GM23338 (cell line): ENCODE data around the gene SMC1A.

Experiments used
- CREB1 ChIP-seq: fragments of 250-450 bp; sonication (Bioruptor Pico); IDR thresholded peaks from 2 replicates; pipeline ENCODE4 v1.5.0; 2020; ENCODE audit warnings: low read depth, mild to moderate bottlenecking, moderate library complexity
- CTCF ChIP-seq, 2 experiments: fragments of 200-600 bp in 1 of 2; sonication (generic) in 1 of 2; conservative IDR thresholded peaks; 2 replicates each; pipeline versions ENCODE4 v1.5.1 to v1.6.1; 2016 to 2017; ENCODE audit warnings: antibody characterized with exemption in 2 of 2, low read depth in 2 of 2, mild to moderate bottlenecking in 2 of 2, moderate library complexity in 1 of 2
- EZH2 ChIP-seq: fragments of 200-600 bp; sonication (generic); IDR thresholded peaks from one replicate; pipeline ENCODE4 v1.8.0; 2017; ENCODE audit warnings: antibody characterized with exemption, mild to moderate bottlenecking, low read depth; ENCODE audit not compliant: unreplicated experiment
- EZH2phosphoT487 ChIP-seq: fragments of 200-600 bp; sonication (generic); IDR thresholded peaks from one replicate; pipeline ENCODE4 v1.8.1; 2018; ENCODE audit warnings: antibody characterized with exemption; ENCODE audit not compliant: unreplicated experiment
- JUNB ChIP-seq: IDR thresholded peaks from one replicate; pipeline ENCODE4 v1.6.1; 2016; ENCODE audit warnings: antibody characterized with exemption; ENCODE audit not compliant: unreplicated experiment
- POLR2AphosphoS5 ChIP-seq: IDR thresholded peaks from 2 replicates; pipeline ENCODE4 v1.6.1; 2016; ENCODE audit warnings: antibody characterized with exemption, low read depth
- REST ChIP-seq: IDR thresholded peaks from one replicate; pipeline ENCODE4 v1.6.1; 2018; ENCODE audit warnings: antibody characterized with exemption; ENCODE audit not compliant: unreplicated experiment
- STAT1 ChIP-seq: IDR thresholded peaks from one replicate; pipeline ENCODE4 v1.6.1; 2016; ENCODE audit warnings: antibody characterized with exemption; ENCODE audit not compliant: unreplicated experiment
- ZNF114 ChIP-seq: fragments of 250-450 bp; sonication (Bioruptor Pico); IDR thresholded peaks from 2 replicates; pipeline ENCODE4 v1.5.0; 2020; ENCODE audit warnings: mild to moderate bottlenecking, moderate library complexity
- ZNF331 ChIP-seq: fragments of 250-450 bp; sonication (Bioruptor Pico); IDR thresholded peaks from 2 replicates; pipeline ENCODE4 v1.5.0; 2020; ENCODE audit warnings: low read depth, mild to moderate bottlenecking, moderate library complexity

GRCh38 chrX:53430231-53430630, 7.8 kb upstream of the SMC1A start:
- TF ChIP-seq ZNF331 (no peak), EZH2 (no peak), CTCF (conservative IDR thresholded peaks at IDR 0.05; ENCODE audit: low read depth in 2 of 2) (no peak), CREB1 (CRISPR knock-in tag) (no peak), POLR2AphosphoS5 (no peak), JUNB (no peak), STAT1 (no peak), REST (no peak), EZH2phosphoT487 (no peak), ZNF114 (CRISPR knock-in tag) (no peak)
